ENCODE measurements around the gene PUSL1.

The PUSL1 gene

GRCh38 chr1:1324084-1324523 is 15.7 kb downstream of the PUSL1 start:
- peaks cover 30% of the 10 kb centered on the region for H4K20me1 ChIP-seq (ENCODE audit: insufficient read depth, low read length)

GRCh38 chr1:1324524-1325287 is 16.3 kb downstream of the PUSL1 start, which contains the start of the genes CPTP and INTS11:
Gene CPTP, plus strand, starts transcription at chr1:1324802. Its CDS starts 2,109 bp downstream, at chr1:1326911.
Gene INTS11, minus strand, starts transcription at chr1:1324660. Its CDS starts 52 bp downstream, at chr1:1324608.
- H3K27me3 ChIP-seq (ENCODE audit: low read depth, low read length): no peaks in the 10 kb centered on the region
- peaks cover 56% of the 10 kb centered on the region for H3K79me2 ChIP-seq (ENCODE audit: low read length)
- peak within 1 kb of the TSS; percentile 44; the same call in 1 of the 2 replicates for H3K27ac ChIP-seq (ENCODE audit: low read length)
- peak within 1 kb of the TSS; percentile 92 for H3K9ac ChIP-seq (ENCODE audit: low read length)
- peaks cover 15% of the 10 kb centered on the region for H3K4me1 ChIP-seq (ENCODE audit: low read length)
- H3K4me3 ChIP-seq (ENCODE audit: low read length): peak within 1 kb of the TSS; percentile 81
- H3K4me2 ChIP-seq (ENCODE audit: low read length): peak within 1 kb of the TSS; percentile 94
- H4K20me1 ChIP-seq (ENCODE audit: insufficient read depth, low read length): peaks cover 30% of the 10 kb centered on the region
- TF ChIP-seq EZH2phosphoT487 (IDR thresholded peaks at IDR 0.05; ENCODE audit: low read depth): no peak
- no peak for TF ChIP-seq CTCF (IDR thresholded peaks at IDR 0.05; ENCODE audit: low read depth, low read length)
- peaks cover 4% of the 10 kb centered on the region for H3K36me3 ChIP-seq (replicated peaks; ENCODE audit: low read depth, low read length)
- peak within 1 kb of the TSS; percentile 46; the same call in 1 of the 2 replicates for H2AFZ ChIP-seq (ENCODE audit: low read depth, low read length)
- no peaks in the 10 kb centered on the region for H3K9me3 ChIP-seq (ENCODE audit: insufficient read depth, low read length)

More at GRCh38 chr1:1324084-1324523, 15.7 kb downstream of the PUSL1 start:
- Histone ChIP-seq H3K27ac (ENCODE audit: low read length) (peak overlapping the region; percentile 44; the same call in 1 of the 2 replicates), H3K9ac (ENCODE audit: low read length) (peak overlapping the region; percentile 92), H3K27me3 (ENCODE audit: low read depth, low read length) (no peaks in the 10 kb centered on the region), H3K79me2 (ENCODE audit: low read length) (peaks cover 60% of the 10 kb centered on the region), H3K36me3 (replicated peaks; ENCODE audit: low read depth, low read length) (peaks cover 5% of the 10 kb centered on the region), H3K9me3 (ENCODE audit: insufficient read depth, low read length) (no peaks in the 10 kb centered on the region), H2AFZ (ENCODE audit: low read depth, low read length) (peak overlapping the region; percentile 46; the same call in 1 of the 2 replicates), H3K4me2 (ENCODE audit: low read length) (peak overlapping the region; percentile 52), H3K4me1 (ENCODE audit: low read length) (peaks cover 15% of the 10 kb centered on the region), H3K4me3 (ENCODE audit: low read length) (peak overlapping the region; percentile 81)
- TF ChIP-seq CTCF (IDR thresholded peaks at IDR 0.05; ENCODE audit: low read depth, low read length) (no peak), EZH2phosphoT487 (IDR thresholded peaks at IDR 0.05; ENCODE audit: low read depth) (no peak)

GRCh38 chr1:1325288-1326074 is 17.1 kb downstream of the PUSL1 start:
- TF ChIP-seq CTCF (IDR thresholded peaks at IDR 0.05; ENCODE audit: low read depth, low read length): no peak
- TF ChIP-seq EZH2phosphoT487 (IDR thresholded peaks at IDR 0.05; ENCODE audit: low read depth): no peak
- H3K36me3 ChIP-seq (replicated peaks; ENCODE audit: low read depth, low read length): peaks cover 4% of the 10 kb centered on the region
- H3K4me1 ChIP-seq (ENCODE audit: low read length): peaks cover 15% of the 10 kb centered on the region
- no peaks in the 10 kb centered on the region for H3K27me3 ChIP-seq (ENCODE audit: low read depth, low read length)
- no peak overlapping the region for H3K27ac ChIP-seq (ENCODE audit: low read length)
- peak overlapping the region; percentile 94 for H3K4me2 ChIP-seq (ENCODE audit: low read length)
- peaks cover 48% of the 10 kb centered on the region for H3K79me2 ChIP-seq (ENCODE audit: low read length)
- peak overlapping the region; percentile 62 for H3K9ac ChIP-seq (ENCODE audit: low read length)
- H2AFZ ChIP-seq (ENCODE audit: low read depth, low read length): no peak overlapping the region
- peaks cover 27% of the 10 kb centered on the region for H4K20me1 ChIP-seq (ENCODE audit: insufficient read depth, low read length)
- H3K9me3 ChIP-seq (ENCODE audit: insufficient read depth, low read length): no peaks in the 10 kb centered on the region
- H3K4me3 ChIP-seq (ENCODE audit: low read length): peak overlapping the region; percentile 81

Data from OCI-LY3 (cell line).